GM13976 (cell line): ENCODE results near the gene CMBL.
"Not testable (repeated sequence)": the region's sequence is repeated elsewhere in the genome, so short reads cannot be mapped to it uniquely, and the experiment has no call there.

ENCODE experiments used
- DNase-seq: peaks from one replicate; pipeline ENCODE4 v3.0.0; 2012; ENCODE audit warnings: low spot score
- CTCF ChIP-seq: IDR thresholded peaks from 2 replicates; pipeline ENCODE4 v1.5.1; 2012; ENCODE audit warnings: borderline replicate concordance, mild to moderate bottlenecking; ENCODE audit not compliant: insufficient read depth; ENCODE audit errors: extremely low read depth, missing control alignments, control extremely low read depth
- in situ Hi-C: fragments of 300-500 bp; cut with MboI; formaldehyde crosslinking; loops from one replicate; pipeline ENCODE4 v1.12.0; 2022; ENCODE audit warnings: low sequenced_read_pairs, mixed read lengths, inconsistent platforms; ENCODE audit not compliant: unreplicated experiment

The CMBL gene

GRCh38 chr5:10315201-10315600, 7.5 kb upstream of the CMBL start:
- TF ChIP-seq CTCF, result no peak
- in situ Hi-C loops, result no loop called here
- no peak for DNase-seq

- TF ChIP-seq CTCF, result no peak
- DNase-seq, result no peak
- in situ Hi-C loops, result no loop called here
Measured at GRCh38 chr5:10311595-10312425, 4.1 kb upstream of the CMBL start.

- DNase-seq, result not testable (repeated sequence)
Measured at GRCh38 chr5:10310835-10311570, 3.3 kb upstream of the CMBL start.

GRCh38 chr5:10310066-10310779, 2.5 kb upstream of the CMBL start:
- DNase-seq, result no peak
- no peak for TF ChIP-seq CTCF
- in situ Hi-C loops, result no loop called here

More at GRCh38 chr5:10310835-10311570, 3.3 kb upstream of the CMBL start:
- in situ Hi-C loops, result not testable (repeated sequence)

GRCh38 chr5:10308844-10309243, 1.1 kb upstream of the CMBL start:
- no peak for DNase-seq
- TF ChIP-seq CTCF, result no peak
- in situ Hi-C loops, result no loop called here

- DNase-seq, result no peak
- in situ Hi-C loops, result no loop called here
- TF ChIP-seq CTCF, result no peak
Measured at GRCh38 chr5:10306806-10307205, 896 bp downstream of the CMBL start.

GRCh38 chr5:10306114-10306513, 1.6 kb downstream of the CMBL start:
- in situ Hi-C loops, result no loop called here
- no peak for TF ChIP-seq CTCF
- DNase-seq, result no peak
